T-helper 2 cell (primary cell): ENCODE measurements around the gene DYSF.

Experiments used
- DNase-seq, 5 experiments: peaks; one replicate each; pipeline versions ENCODE4 v3.0.0 to v3.0.0-alpha.2; 2012 to 2022

The DYSF gene

GRCh38 chr2:71696381-71696780 lies 243.0 kb downstream of the DYSF start:
- no peak for DNase-seq

GRCh38 chr2:71697106-71698004 lies 244.0 kb downstream of the DYSF start:
- DNase-seq: no peak

GRCh38 chr2:71699428-71699827 lies 246.1 kb downstream of the DYSF start:
- no peak for DNase-seq

GRCh38 chr2:71700041-71700657 lies 246.8 kb downstream of the DYSF start:
- no peak for DNase-seq

GRCh38 chr2:71700658-71701397 lies 247.5 kb downstream of the DYSF start:
- no peak for DNase-seq

- DNase-seq: no peak
Observed at GRCh38 chr2:71702071-71702970, 249.0 kb downstream of the DYSF start.

- no peak for DNase-seq
Observed at GRCh38 chr2:71702971-71703898, 249.9 kb downstream of the DYSF start.

- DNase-seq: no peak
Observed at GRCh38 chr2:71704131-71704561, 250.8 kb downstream of the DYSF start.

GRCh38 chr2:71704688-71705087 lies 251.3 kb downstream of the DYSF start:
- no peak for DNase-seq

- no peak for DNase-seq
Observed at GRCh38 chr2:71705171-71705960, 252.0 kb downstream of the DYSF start.

- DNase-seq: no peak
Observed at GRCh38 chr2:71706121-71706520, 252.8 kb downstream of the DYSF start.

- DNase-seq: no peak
Observed at GRCh38 chr2:71706836-71707235, 253.5 kb downstream of the DYSF start.

- no peak for DNase-seq
Observed at GRCh38 chr2:71710367-71711132, 257.2 kb downstream of the DYSF start.

- DNase-seq: no peak
Observed at GRCh38 chr2:71711133-71711855, 257.9 kb downstream of the DYSF start.

GRCh38 chr2:71712158-71712818 lies 258.9 kb downstream of the DYSF start:
- DNase-seq: no peak

GRCh38 chr2:71713581-71714580 lies 260.5 kb downstream of the DYSF start:
- DNase-seq: no peak
